ENCODE data around the gene MRPL17.
A peak's percentile ranks its signal among the peaks of the same experiment; 100 is the strongest.
"Not testable (repeated sequence)": the region's sequence is repeated elsewhere in the genome, so short reads cannot be mapped to it uniquely, and the experiment has no call there.

Gene MRPL17

GRCh38 chr11:6682936-6683861, at the start of gene MRPL17:
TSS of gene MRPL17 (minus strand) at chr11:6683340. CDS start at chr11:6683296, 44 bp downstream.
- peak; percentile 99 for DNase-seq

GRCh38 chr11:6727971-6728760, 45.0 kb upstream of the MRPL17 start:
- no peak for DNase-seq

GRCh38 chr11:6725386-6725896, 42.3 kb upstream of the MRPL17 start:
- no peak for DNase-seq

- no peak for DNase-seq
Measured at GRCh38 chr11:6724013-6724412, 40.9 kb upstream of the MRPL17 start.

- DNase-seq = no peak
Measured at GRCh38 chr11:6721343-6721742, 38.2 kb upstream of the MRPL17 start.

GRCh38 chr11:6719576-6719975, 36.4 kb upstream of the MRPL17 start:
- DNase-seq = no peak

- DNase-seq = no peak
Measured at GRCh38 chr11:6717426-6717825, 34.3 kb upstream of the MRPL17 start.

GRCh38 chr11:6711552-6711951, 28.4 kb upstream of the MRPL17 start:
- DNase-seq = not testable (repeated sequence)

GRCh38 chr11:6708876-6709275, 25.7 kb upstream of the MRPL17 start:
- DNase-seq = no peak

GRCh38 chr11:6705905-6706535, 22.9 kb upstream of the MRPL17 start:
- DNase-seq = peak; percentile 61

- DNase-seq = peak; percentile 84
Measured at GRCh38 chr11:6703247-6704063, 20.3 kb upstream of the MRPL17 start.

- DNase-seq = not testable (repeated sequence)
Measured at GRCh38 chr11:6701955-6702354, 18.8 kb upstream of the MRPL17 start.

- DNase-seq = no peak
Measured at GRCh38 chr11:6695377-6695776, 12.2 kb upstream of the MRPL17 start.

GRCh38 chr11:6694229-6694535, 11.0 kb upstream of the MRPL17 start:
- DNase-seq = no peak

GRCh38 chr11:6693342-6694228, 10.4 kb upstream of the MRPL17 start:
- no peak for DNase-seq

GRCh38 chr11:6692128-6692527, 9.0 kb upstream of the MRPL17 start:
- no peak for DNase-seq

- not testable (repeated sequence) for DNase-seq
Measured at GRCh38 chr11:6690431-6691132, 7.4 kb upstream of the MRPL17 start.

GRCh38 chr11:6687876-6688275, 4.7 kb upstream of the MRPL17 start:
- no peak for DNase-seq

- DNase-seq = no peak
Measured at GRCh38 chr11:6686006-6686405, 2.9 kb upstream of the MRPL17 start.

- not testable (repeated sequence) for DNase-seq
Measured at GRCh38 chr11:6684068-6684467, 928 bp upstream of the MRPL17 start.

GRCh38 chr11:6682591-6682935, 577 bp downstream of the MRPL17 start:
- no peak for DNase-seq

Measured in midbrain (tissue), 1 donor.